PC-9 (cell line): ENCODE data around the gene NR4A3. TPM values are rescaled to one million over a fixed set of nuclear protein-coding genes. Genes with fewer than 3 reads are reported as not detected.

Experiments used
- BruUV-seq: library from RNA; stranded (reverse); fragments of 400-500 nt; replicated peaks from 2 replicates; lab custom pipeline; 2021; lab: Mats Ljungman, UMichigan
- CTCF ChIA-PET: fragments of 300-600 bp; sonication (Branson Sonifier 250); formaldehyde crosslinking; loops from one replicate; lab custom pipeline; 2022; ENCODE audit warnings: antibody characterized with exemption; lab: Charles Lee
- POLR2A ChIA-PET: fragments of 300-600 bp; sonication (Branson Sonifier 250); formaldehyde crosslinking; loops from one replicate; lab custom pipeline; 2022; ENCODE audit warnings: antibody characterized with exemption; ENCODE audit not compliant: unreplicated experiment; lab: Charles Lee
- DNase-seq, 2 experiments: peaks; one replicate each; pipeline versions ENCODE4 v3.0.0 to v3.0.0-alpha.2; 2015 to 2022; ENCODE audit warnings: mixed read lengths in 1 of 2
- H2AFZ ChIP-seq: fragments of 200-600 bp; sonication (generic); 2 replicates; pipeline ENCODE4 v1.8.1; 2017; ENCODE audit warnings: antibody characterized with exemption
- H3F3A ChIP-seq: fragments of 200-600 bp; sonication (generic); 2 replicates; pipeline ENCODE4 v1.8.1; 2017; ENCODE audit warnings: antibody characterized with exemption, mild to moderate bottlenecking, low read depth; ENCODE audit not compliant: insufficient read depth
- H3K27ac ChIP-seq: fragments of 200-600 bp; sonication (generic); 2 replicates; pipeline ENCODE4 v1.6.1; 2016; ENCODE audit warnings: mixed run types
- H3K27me3 ChIP-seq: fragments of 200-600 bp; sonication (generic); 2 replicates; pipeline ENCODE4 v1.6.1; 2016; ENCODE audit warnings: low read depth, mixed run types; ENCODE audit not compliant: insufficient read depth
- H3K36me3 ChIP-seq: fragments of 200-600 bp; sonication (generic); 2 replicates; pipeline ENCODE4 v1.6.1; 2016; ENCODE audit warnings: low read depth, mixed run types
- H3K4me1 ChIP-seq: fragments of 200-600 bp; sonication (generic); replicated peaks from 2 replicates; pipeline ENCODE4 v1.6.1; 2016; ENCODE audit warnings: mixed run types; ENCODE audit not compliant: insufficient read depth
- H3K4me2 ChIP-seq: fragments of 200-600 bp; sonication (generic); 2 replicates; pipeline ENCODE4 v1.6.1; 2017; ENCODE audit warnings: mixed run types
- H3K4me3 ChIP-seq: fragments of 200-600 bp; sonication (generic); 2 replicates; pipeline ENCODE4 v1.6.1; 2016; ENCODE audit warnings: mixed run types
- H3K79me2 ChIP-seq: fragments of 200-600 bp; sonication (generic); 2 replicates; pipeline ENCODE4 v1.6.1; 2017; ENCODE audit warnings: low read depth, mixed run types
- H3K9me2 ChIP-seq: fragments of 200-600 bp; sonication (generic); 2 replicates; pipeline ENCODE4 v1.8.1; 2017; ENCODE audit warnings: mild to moderate bottlenecking; ENCODE audit not compliant: insufficient read depth
- H3K9me3 ChIP-seq: fragments of 200-600 bp; sonication (generic); 2 replicates; pipeline ENCODE4 v1.8.1; 2016; ENCODE audit warnings: low read depth; ENCODE audit not compliant: insufficient read depth
- H4K20me1 ChIP-seq: fragments of 200-600 bp; sonication (generic); 2 replicates; pipeline ENCODE4 v1.8.1; 2017; ENCODE audit not compliant: insufficient read depth
- EZH2 ChIP-seq: fragments of 200-600 bp; sonication (generic); IDR thresholded peaks from 2 replicates; pipeline ENCODE4 v1.8.0; 2017; ENCODE audit warnings: antibody characterized with exemption, low read depth
- intact Hi-C: fragments of 100-400 bp; cut with micrococcal nuclease; formaldehyde crosslinking; loops from one replicate; pipeline ENCODE4 v1.10.0; 2022; ENCODE audit not compliant: unreplicated experiment
- total RNA-seq: library from RNA; stranded (reverse); gene quantifications from 2 replicates; pipeline ENCODE4 v1.2.3, GENCODE V29; 2021
- TF ChIP-seq, protein P1 (sequence below): fragments of 200-600 bp; sonication (generic); conservative IDR thresholded peaks from 2 replicates; pipeline ENCODE4 v1.6.1; 2017; ENCODE audit warnings: mixed run types, antibody characterized with exemption, mild to moderate bottlenecking, moderate library complexity

NR4A3 gene
- total RNA-seq, 1 experiment from 2014 or later, result not detected

DNA sequence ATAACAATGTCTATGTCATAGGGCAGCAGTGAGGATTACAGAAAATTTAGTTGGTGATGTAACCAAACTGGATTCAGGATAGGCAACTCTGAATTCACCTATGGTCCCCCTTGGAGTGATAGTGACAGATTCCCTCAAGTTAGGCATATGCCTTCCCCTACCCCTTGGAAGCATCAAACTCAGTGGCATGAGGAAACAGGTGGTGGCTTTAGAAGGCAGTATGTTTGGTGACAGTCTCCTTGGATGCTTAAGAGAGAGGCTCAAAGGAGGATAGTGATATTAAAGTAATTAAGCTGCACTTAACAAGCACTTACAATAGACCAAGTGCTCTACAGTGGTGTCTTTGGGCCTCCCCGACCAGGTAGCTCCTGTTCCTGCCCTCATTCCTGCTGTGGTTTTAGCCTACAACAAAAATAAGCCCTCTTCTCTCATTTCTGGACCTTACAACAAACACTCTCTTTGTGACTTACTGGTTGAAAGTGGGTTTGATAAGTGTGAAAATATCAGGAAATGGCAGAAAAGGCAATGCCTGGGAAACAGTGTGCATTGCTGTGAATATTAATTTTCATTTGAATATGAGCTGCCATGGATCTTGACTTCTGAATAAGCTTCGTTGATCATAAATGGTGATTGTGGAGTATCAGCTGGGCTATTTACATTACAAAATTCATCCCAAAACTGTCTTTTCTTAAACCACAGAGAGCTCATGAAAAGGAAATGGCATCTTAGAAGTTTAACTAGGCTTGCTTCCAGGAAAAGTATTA is 29.2 kb downstream of the NR4A3 start:
- no peak for DNase-seq
- Histone ChIP-seq H3K4me3 (no peak overlapping the region), H3K4me2 (no peak overlapping the region), H3K27ac (no peak overlapping the region), H3K27me3 (no peaks in the 10 kb centered on the region), H2AFZ (no peak overlapping the region), H3K9me2 (no peaks in the 10 kb centered on the region), H3K4me1 (no peaks in the 10 kb centered on the region), H3K36me3 (no peaks in the 10 kb centered on the region), H4K20me1 (no peaks in the 10 kb centered on the region), H3K9me3 (no peaks in the 10 kb centered on the region), H3K79me2 (no peaks in the 10 kb centered on the region), H3F3A (no peaks in the 10 kb centered on the region)
- TF ChIP-seq, protein P1, sequence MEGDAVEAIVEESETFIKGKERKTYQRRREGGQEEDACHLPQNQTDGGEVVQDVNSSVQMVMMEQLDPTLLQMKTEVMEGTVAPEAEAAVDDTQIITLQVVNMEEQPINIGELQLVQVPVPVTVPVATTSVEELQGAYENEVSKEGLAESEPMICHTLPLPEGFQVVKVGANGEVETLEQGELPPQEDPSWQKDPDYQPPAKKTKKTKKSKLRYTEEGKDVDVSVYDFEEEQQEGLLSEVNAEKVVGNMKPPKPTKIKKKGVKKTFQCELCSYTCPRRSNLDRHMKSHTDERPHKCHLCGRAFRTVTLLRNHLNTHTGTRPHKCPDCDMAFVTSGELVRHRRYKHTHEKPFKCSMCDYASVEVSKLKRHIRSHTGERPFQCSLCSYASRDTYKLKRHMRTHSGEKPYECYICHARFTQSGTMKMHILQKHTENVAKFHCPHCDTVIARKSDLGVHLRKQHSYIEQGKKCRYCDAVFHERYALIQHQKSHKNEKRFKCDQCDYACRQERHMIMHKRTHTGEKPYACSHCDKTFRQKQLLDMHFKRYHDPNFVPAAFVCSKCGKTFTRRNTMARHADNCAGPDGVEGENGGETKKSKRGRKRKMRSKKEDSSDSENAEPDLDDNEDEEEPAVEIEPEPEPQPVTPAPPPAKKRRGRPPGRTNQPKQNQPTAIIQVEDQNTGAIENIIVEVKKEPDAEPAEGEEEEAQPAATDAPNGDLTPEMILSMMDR, result no peak
- POLR2A ChIA-PET, result no interaction called here
- intact Hi-C loops, result no loop called here
- BruUV-seq, result no TSS peak
- CTCF ChIA-PET, result no interaction called here

- Histone ChIP-seq H3F3A (no peaks in the 10 kb centered on the region), H3K4me2 (no peak overlapping the region), H3K4me1 (no peaks in the 10 kb centered on the region), H2AFZ (no peak overlapping the region), H4K20me1 (no peaks in the 10 kb centered on the region), H3K9me2 (no peaks in the 10 kb centered on the region), H3K79me2 (no peaks in the 10 kb centered on the region), H3K4me3 (no peak overlapping the region), H3K27ac (no peak overlapping the region), H3K9me3 (no peaks in the 10 kb centered on the region), H3K27me3 (no peaks in the 10 kb centered on the region), H3K36me3 (no peaks in the 10 kb centered on the region)
- no peak for DNase-seq
- ChIA-PET CTCF (no interaction called here), POLR2A (no interaction called here)
- intact Hi-C loops, result no loop called here
- TF ChIP-seq EZH2, result no peak
- TF ChIP-seq, protein P1, result no peak
- no TSS peak for BruUV-seq
These were observed 29.8 kb downstream of the NR4A3 start for GRCh38 chr9:99851500-99851822.

GRCh38 chr9:99852617-99853016 is 30.9 kb downstream of the NR4A3 start:
- intact Hi-C loops, result no loop called here
- TF ChIP-seq, protein P1, result no peak
- TF ChIP-seq EZH2, result no peak
- Histone ChIP-seq H2AFZ (no peak overlapping the region), H4K20me1 (no peaks in the 10 kb centered on the region), H3K4me1 (no peaks in the 10 kb centered on the region), H3K4me2 (no peak overlapping the region), H3K36me3 (no peaks in the 10 kb centered on the region), H3K27me3 (no peaks in the 10 kb centered on the region), H3K4me3 (no peak overlapping the region), H3K9me2 (no peaks in the 10 kb centered on the region), H3K79me2 (no peaks in the 10 kb centered on the region), H3F3A (no peaks in the 10 kb centered on the region), H3K9me3 (no peaks in the 10 kb centered on the region), H3K27ac (no peak overlapping the region)
- BruUV-seq, result no TSS peak
- no peak for DNase-seq
- CTCF ChIA-PET, result no interaction called here
- POLR2A ChIA-PET, result no interaction called here
